H9 (cell line): ENCODE results near the gene LDLRAD4. TPM values are rescaled to one million over a fixed set of nuclear protein-coding genes. Genes with fewer than 3 reads are reported as not detected.

ENCODE experiments used
- DNase-seq: peaks from one replicate; pipeline ENCODE4 v3.0.0-alpha.2; 2017
- H2AFZ ChIP-seq: one replicate; pipeline ENCODE4 v1.6.1; 2013; ENCODE audit warnings: mild to moderate bottlenecking, low read length, control low read depth, moderate library complexity
- H2AK5ac ChIP-seq: 2 replicates; pipeline ENCODE4 v1.6.1; 2013; ENCODE audit warnings: low read length, control low read depth, mixed read lengths; ENCODE audit not compliant: insufficient read length
- H2BK120ac ChIP-seq: one replicate; pipeline ENCODE4 v1.6.1; 2013; ENCODE audit warnings: low read depth, mild to moderate bottlenecking, low read length, control low read depth, inconsistent platforms; ENCODE audit not compliant: poor library complexity, severe bottlenecking
- H2BK12ac ChIP-seq: 2 replicates; pipeline ENCODE4 v1.6.1; 2013; ENCODE audit warnings: low read length, control low read depth, mixed read lengths, low read depth; ENCODE audit not compliant: insufficient read length
- H2BK15ac ChIP-seq: 2 replicates; pipeline ENCODE4 v1.6.1; 2013; ENCODE audit warnings: low read depth, low read length, control low read depth
- H2BK20ac ChIP-seq: one replicate; pipeline ENCODE4 v1.6.1; 2013; ENCODE audit warnings: low read depth, mild to moderate bottlenecking, low read length, control low read depth, inconsistent platforms; ENCODE audit not compliant: poor library complexity, severe bottlenecking
- H2BK5ac ChIP-seq: 2 replicates; pipeline ENCODE4 v1.6.1; 2013; ENCODE audit warnings: low read length, control low read depth, mixed read lengths; ENCODE audit not compliant: insufficient read length
- H3K14ac ChIP-seq: 2 replicates; pipeline ENCODE4 v1.6.1; 2013; ENCODE audit warnings: low read length, control low read depth; ENCODE audit not compliant: insufficient read depth
- H3K18ac ChIP-seq: 2 replicates; pipeline ENCODE4 v1.6.1; 2013; ENCODE audit warnings: low read depth, mild to moderate bottlenecking, mixed read lengths, low read length, control low read depth; ENCODE audit not compliant: insufficient read length
- H3K23ac ChIP-seq: 2 replicates; pipeline ENCODE4 v1.6.1; 2013; ENCODE audit warnings: low read length, control low read depth, mixed read lengths, low read depth; ENCODE audit not compliant: insufficient read length
- H3K23me2 ChIP-seq: 2 replicates; pipeline ENCODE4 v1.6.1; 2013; ENCODE audit warnings: low read depth, mild to moderate bottlenecking, mixed read lengths, low read length, control low read depth; ENCODE audit not compliant: insufficient read length, poor library complexity, severe bottlenecking
- H3K27ac ChIP-seq: 2 replicates; pipeline ENCODE4 v1.5.1; 2013; ENCODE audit warnings: low read length, control low read depth, mixed read lengths, low read depth; ENCODE audit not compliant: insufficient read length
- H3K27me3 ChIP-seq: 2 replicates; pipeline ENCODE4 v1.6.1; 2013; ENCODE audit warnings: low read length, control low read depth, inconsistent platforms; ENCODE audit not compliant: insufficient read depth
- H3K4ac ChIP-seq: 2 replicates; pipeline ENCODE4 v1.6.1; 2013; ENCODE audit warnings: low read depth, mild to moderate bottlenecking, control low read depth, inconsistent platforms, low read length, moderate library complexity
- H3K4me1 ChIP-seq: 2 replicates; pipeline ENCODE4 v1.6.1; 2013; ENCODE audit warnings: low read length, control low read depth, inconsistent platforms; ENCODE audit not compliant: insufficient read depth
- H3K4me2 ChIP-seq: 2 replicates; pipeline ENCODE4 v1.6.1; 2013; ENCODE audit warnings: low read length, control low read depth, mixed read lengths; ENCODE audit not compliant: insufficient read length, insufficient read depth
- H3K56ac ChIP-seq: 2 replicates; pipeline ENCODE4 v1.6.1; 2013; ENCODE audit warnings: low read depth, mild to moderate bottlenecking, mixed read lengths, low read length, control low read depth; ENCODE audit not compliant: insufficient read length
- H3K79me1 ChIP-seq: 2 replicates; pipeline ENCODE4 v1.6.1; 2013; ENCODE audit warnings: low read depth, mild to moderate bottlenecking, moderate library complexity, low read length, control low read depth, inconsistent platforms; ENCODE audit not compliant: insufficient read depth, poor library complexity, severe bottlenecking
- H3K79me2 ChIP-seq: 2 replicates; pipeline ENCODE4 v1.6.1; 2013; ENCODE audit warnings: low read length, control low read depth, inconsistent platforms; ENCODE audit not compliant: insufficient read depth
- H3K9ac ChIP-seq: 2 replicates; pipeline ENCODE4 v1.6.1; 2013; ENCODE audit warnings: low read length, control low read depth, mixed read lengths; ENCODE audit not compliant: insufficient read length; ENCODE audit errors: extremely low read depth
- H3K9me3 ChIP-seq: one replicate; pipeline ENCODE4 v1.6.1; 2013; ENCODE audit warnings: low read depth, low read length, inconsistent platforms; ENCODE audit not compliant: control insufficient read depth
- H3T11ph ChIP-seq: one replicate; pipeline ENCODE4 v1.6.1; 2013; ENCODE audit warnings: mild to moderate bottlenecking, low read length, control low read depth, inconsistent platforms
- H4K20me1 ChIP-seq: one replicate; pipeline ENCODE4 v1.6.1; 2013; ENCODE audit not compliant: control insufficient read depth, insufficient read length, insufficient read depth
- H4K5ac ChIP-seq: 2 replicates; pipeline ENCODE4 v1.6.1; 2013; ENCODE audit warnings: low read depth, mild to moderate bottlenecking, mixed read lengths, low read length, control low read depth; ENCODE audit not compliant: insufficient read length
- H4K8ac ChIP-seq: replicated peaks from 2 replicates; pipeline ENCODE4 v1.6.1; 2013; ENCODE audit warnings: low read length, control low read depth, mixed read lengths, low read depth; ENCODE audit not compliant: insufficient read length
- H4K91ac ChIP-seq: 2 replicates; pipeline ENCODE4 v1.6.1; 2013; ENCODE audit warnings: low read depth, mild to moderate bottlenecking, moderate library complexity, mixed read lengths, low read length, control low read depth; ENCODE audit not compliant: insufficient read length
- H3K27ac Mint-ChIP-seq, 3 experiments: 2 replicates in 2 of 3; 3 replicates in 1 of 3; pipeline ENCODE4 v1.8.0; 2020 to 2021; ENCODE audit warnings: mixed read lengths in 3 of 3, mild to moderate bottlenecking in 1 of 3, moderate library complexity in 1 of 3
- H3K27me3 Mint-ChIP-seq: 2 replicates; pipeline ENCODE4 v1.8.0; 2021; ENCODE audit warnings: low read depth, mild to moderate bottlenecking, moderate library complexity, mixed read lengths
- H3K36me3 Mint-ChIP-seq, 3 experiments: 2 replicates in 2 of 3; 3 replicates in 1 of 3; pipeline ENCODE4 v1.8.0; 2020 to 2021; ENCODE audit warnings: low read depth in 3 of 3, mixed read lengths in 3 of 3; ENCODE audit not compliant: insufficient read depth in 1 of 3
- H3K4me1 Mint-ChIP-seq, 2 experiments: 2 replicates each; pipeline ENCODE4 v1.8.0; 2020; ENCODE audit warnings: mixed read lengths in 2 of 2
- H3K4me3 Mint-ChIP-seq, 2 experiments: 2 replicates in 1 of 2; 3 replicates in 1 of 2; pipeline ENCODE4 v1.8.0; 2020 to 2021; ENCODE audit warnings: mild to moderate bottlenecking in 2 of 2, mixed read lengths in 2 of 2, moderate library complexity in 1 of 2
- H3K9me3 Mint-ChIP-seq, 2 experiments: 2 replicates in 1 of 2; 3 replicates in 1 of 2; pipeline ENCODE4 v1.8.0; 2020; ENCODE audit warnings: mild to moderate bottlenecking in 2 of 2, mixed read lengths in 2 of 2, moderate library complexity in 1 of 2
- CTCF ChIP-seq: fragments of 200-600 bp; sonication (generic); conservative IDR thresholded peaks from 3 replicates; pipeline ENCODE4 v1.8.0; 2021; ENCODE audit warnings: antibody characterized with exemption, mild to moderate bottlenecking
- WGBS: extraction: QIAGEN DNeasy Blood & Tissue Kit; methylation state at CpG from one replicate; pipeline ENCODE4 v1.1.7; 2013; ENCODE audit warnings: missing lambda C conversion rate, low lambda C conversion rate, mixed read lengths; ENCODE audit not compliant: insufficient read length; ENCODE audit errors: extremely low coverage; 5-methylcytosine and 5-hydroxymethylcytosine counted together
- total RNA-seq: library from RNA; stranded (reverse); gene quantifications from 2 replicates; pipeline ENCODE4 v1.2.1, GENCODE V29; 2021

The LDLRAD4 gene
- total RNA-seq, 1 experiment from 2014 or later, result 3.9 TPM

GRCh38 chr18:13527730-13528129 is 309.2 kb downstream of the LDLRAD4 start:
- Histone ChIP-seq H3K9ac (no peak overlapping the region), H3K27ac (no peak overlapping the region), H3K4me2 (no peak overlapping the region), H3K79me1 (no peaks in the 10 kb centered on the region), H3K4ac (no peak overlapping the region), H3K18ac (no peak overlapping the region), H2BK5ac (no peak overlapping the region), H4K91ac (no peak overlapping the region), H2AK5ac (no peak overlapping the region), H3K9me3 (no peaks in the 10 kb centered on the region), H3K79me2 (no peaks in the 10 kb centered on the region), H3K23ac (no peak overlapping the region), H2BK15ac (no peak overlapping the region), H2BK120ac (no peak overlapping the region), H3K56ac (no peak overlapping the region), H4K20me1 (no peaks in the 10 kb centered on the region), H3K23me2 (no peaks in the 10 kb centered on the region), H2AFZ (no peak overlapping the region), H4K5ac (no peak overlapping the region), H2BK20ac (no peak overlapping the region), H3K27me3 (no peaks in the 10 kb centered on the region), H3T11ph (no peak overlapping the region), H3K14ac (no peak overlapping the region; the same call in 1 of the 2 replicates), H2BK12ac (no peak overlapping the region), H3K4me1 (no peaks in the 10 kb centered on the region), H4K8ac (no peak overlapping the region)
- H3K27ac Mint-ChIP-seq, result peak overlapping the region in 1 of 3 experiments; percentile 80; a peak in 1 of 7 replicates
- H3K4me1 Mint-ChIP-seq, result peaks cover 2% of the 10 kb centered on the region in 2 experiments; a peak in 1 of 4 replicates
- H3K9me3 Mint-ChIP-seq, result no peaks in the 10 kb centered on the region
- no peak for DNase-seq
- no CpG with 5 or more reads among the region's 5 CpGs for WGBS
- H3K4me3 Mint-ChIP-seq, result no peak overlapping the region
- no peaks in the 10 kb centered on the region; the same call in 1 of the 2 replicates for H3K27me3 Mint-ChIP-seq
- H3K36me3 Mint-ChIP-seq, result no peaks in the 10 kb centered on the region
- TF ChIP-seq CTCF, result no peak
